PC-3 (cell line): ENCODE results near the gene PUS10. TPM values are rescaled to one million over a fixed set of nuclear protein-coding genes. Genes with fewer than 3 reads are reported as not detected.

ENCODE experiments used
- ATAC-seq: fragments of 200-7000 bp; cut with Tn5 transposase; 2 replicates; pipeline ENCODE4 v1.9.1; 2020; ENCODE audit warnings: mild to moderate bottlenecking, moderate library complexity
- BruUV-seq: library from RNA; stranded (reverse); fragments of 400-500 nt; replicated peaks from 2 replicates; lab custom pipeline; 2021; lab: Mats Ljungman, UMichigan
- CTCF ChIA-PET: fragments of 300-600 bp; sonication (Branson Sonifier 250); formaldehyde crosslinking; loops from one replicate; lab custom pipeline; 2022; ENCODE audit warnings: antibody characterized with exemption; lab: Charles Lee
- POLR2A ChIA-PET: fragments of 300-600 bp; sonication (Branson Sonifier 250); formaldehyde crosslinking; loops from one replicate; lab custom pipeline; 2022; ENCODE audit warnings: antibody characterized with exemption; ENCODE audit not compliant: unreplicated experiment; lab: Charles Lee
- DNase-seq: peaks from one replicate; pipeline ENCODE4 v3.0.0-alpha.2; 2015
- H2AFZ ChIP-seq: fragments of 300-600 bp; sonication (generic); 2 replicates; pipeline ENCODE4 v1.6.0; 2016; ENCODE audit warnings: antibody characterized with exemption, low read length
- H3F3A ChIP-seq: fragments of 300-600 bp; sonication (generic); one replicate; pipeline ENCODE4 v1.6.0; 2017; ENCODE audit warnings: antibody characterized with exemption, low read length, control low read depth, mild to moderate bottlenecking; ENCODE audit not compliant: unreplicated experiment
- H3K27ac ChIP-seq: fragments of 300-600 bp; sonication (generic); 2 replicates; pipeline ENCODE4 v1.5.1; 2016; ENCODE audit warnings: mild to moderate bottlenecking, low read length
- H3K27me3 ChIP-seq: fragments of 300-600 bp; sonication (generic); 2 replicates; pipeline ENCODE4 v1.6.1; 2016; ENCODE audit warnings: low read length, mixed read lengths
- H3K36me3 ChIP-seq: fragments of 300-600 bp; sonication (generic); 2 replicates; pipeline ENCODE4 v1.6.1; 2016; ENCODE audit warnings: low read depth, mixed run types, low read length, mixed read lengths
- H3K4me1 ChIP-seq: fragments of 300-600 bp; sonication (generic); 2 replicates; pipeline ENCODE4 v1.5.1; 2016; ENCODE audit warnings: low read length; ENCODE audit not compliant: insufficient read depth
- H3K4me2 ChIP-seq: fragments of 300-600 bp; sonication (generic); 2 replicates; pipeline ENCODE4 v1.6.0; 2016; ENCODE audit warnings: low read length
- H3K4me3 ChIP-seq: fragments of 300-600 bp; sonication (generic); 2 replicates; pipeline ENCODE4 v1.5.1; 2016; ENCODE audit warnings: mild to moderate bottlenecking, low read length, mixed read lengths
- H3K79me2 ChIP-seq: fragments of 300-600 bp; sonication (generic); 2 replicates; pipeline ENCODE4 v1.6.1; 2017; ENCODE audit warnings: low read length, mixed read lengths
- H3K9ac ChIP-seq: fragments of 300-600 bp; sonication (generic); 2 replicates; pipeline ENCODE4 v1.6.0; 2016; ENCODE audit warnings: mild to moderate bottlenecking, low read length
- H3K9me2 ChIP-seq: fragments of 300-600 bp; sonication (generic); replicated peaks from 2 replicates; pipeline ENCODE4 v1.6.1; 2016; ENCODE audit warnings: mixed run types, low read length, mixed read lengths
- H3K9me3 ChIP-seq: fragments of 300-600 bp; sonication (generic); 2 replicates; pipeline ENCODE4 v1.6.1; 2016; ENCODE audit warnings: low read length, mixed read lengths
- H4K20me1 ChIP-seq: fragments of 300-600 bp; sonication (generic); 2 replicates; pipeline ENCODE4 v1.6.1; 2016; ENCODE audit warnings: low read length, mixed read lengths
- EZH2 ChIP-seq: fragments of 300-600 bp; sonication (generic); IDR thresholded peaks from one replicate; pipeline ENCODE4 v1.6.1; 2017; ENCODE audit warnings: antibody characterized with exemption, mild to moderate bottlenecking, low read length; ENCODE audit not compliant: unreplicated experiment
- EZH2phosphoT487 ChIP-seq: fragments of 300-600 bp; sonication (generic); IDR thresholded peaks from 2 replicates; pipeline ENCODE4 v1.6.1; 2018; ENCODE audit warnings: mild to moderate bottlenecking, antibody characterized with exemption, low read length, borderline replicate concordance
- intact Hi-C: fragments of 100-400 bp; cut with micrococcal nuclease; formaldehyde crosslinking; loops from 2 replicates; pipeline ENCODE4 v1.9.0; 2023
- total RNA-seq: library from RNA; depleted of rRNA; stranded (reverse); fragments of >200 nt; gene quantifications from 2 replicates; pipeline ENCODE4 v1.2.3, GENCODE V29; 2014
- TF ChIP-seq, protein P1 (sequence below): fragments of 300-600 bp; sonication (generic); conservative IDR thresholded peaks from 2 replicates; pipeline ENCODE4 v1.5.1; 2017; ENCODE audit warnings: antibody characterized with exemption, low read depth, mild to moderate bottlenecking, low read length

The PUS10 gene
- total RNA-seq, 1 experiment from 2014 or later, result 3.6 TPM

DNA sequence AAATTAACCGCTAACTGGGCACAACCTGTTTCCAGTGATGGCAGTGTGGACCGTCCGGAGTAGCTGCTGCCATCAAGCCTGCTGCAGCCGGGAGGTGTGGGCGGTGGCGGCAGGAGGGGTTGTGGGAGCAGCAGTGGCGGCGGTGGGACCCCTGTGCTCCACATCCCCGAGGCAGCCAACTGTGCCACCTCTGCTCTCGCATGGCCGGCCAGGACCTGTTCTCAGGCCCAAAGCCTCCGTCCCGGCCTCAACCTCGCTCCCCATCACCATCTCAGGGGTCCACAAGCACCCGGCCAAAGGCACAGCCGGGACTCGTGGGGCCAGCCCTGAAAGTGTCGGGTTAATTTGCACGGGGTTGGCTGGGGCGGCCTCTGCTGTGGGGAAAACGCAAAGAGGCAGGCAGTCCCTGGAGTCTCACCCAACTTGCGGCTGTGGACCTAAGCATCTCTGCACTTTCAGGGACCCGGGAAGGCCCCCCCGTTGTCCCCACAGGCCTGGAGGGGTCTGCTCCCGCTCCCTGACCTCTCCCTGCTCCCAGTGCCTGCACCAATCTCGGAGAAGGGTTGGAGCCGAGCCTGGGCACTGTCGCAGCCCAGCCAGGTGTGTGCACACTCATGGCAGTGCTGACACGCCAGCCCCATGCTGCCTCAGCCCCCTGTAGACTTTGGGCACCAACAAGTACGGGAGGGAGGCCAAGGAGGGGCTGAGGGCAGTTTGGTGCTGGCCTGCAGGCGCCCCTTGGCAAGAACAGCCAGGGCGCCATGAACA, 45.0 kb downstream of the PUS10 start:
- CTCF ChIA-PET, result no interaction called here
- no peak overlapping the region for H2AFZ ChIP-seq
- no peak for ATAC-seq

DNA sequence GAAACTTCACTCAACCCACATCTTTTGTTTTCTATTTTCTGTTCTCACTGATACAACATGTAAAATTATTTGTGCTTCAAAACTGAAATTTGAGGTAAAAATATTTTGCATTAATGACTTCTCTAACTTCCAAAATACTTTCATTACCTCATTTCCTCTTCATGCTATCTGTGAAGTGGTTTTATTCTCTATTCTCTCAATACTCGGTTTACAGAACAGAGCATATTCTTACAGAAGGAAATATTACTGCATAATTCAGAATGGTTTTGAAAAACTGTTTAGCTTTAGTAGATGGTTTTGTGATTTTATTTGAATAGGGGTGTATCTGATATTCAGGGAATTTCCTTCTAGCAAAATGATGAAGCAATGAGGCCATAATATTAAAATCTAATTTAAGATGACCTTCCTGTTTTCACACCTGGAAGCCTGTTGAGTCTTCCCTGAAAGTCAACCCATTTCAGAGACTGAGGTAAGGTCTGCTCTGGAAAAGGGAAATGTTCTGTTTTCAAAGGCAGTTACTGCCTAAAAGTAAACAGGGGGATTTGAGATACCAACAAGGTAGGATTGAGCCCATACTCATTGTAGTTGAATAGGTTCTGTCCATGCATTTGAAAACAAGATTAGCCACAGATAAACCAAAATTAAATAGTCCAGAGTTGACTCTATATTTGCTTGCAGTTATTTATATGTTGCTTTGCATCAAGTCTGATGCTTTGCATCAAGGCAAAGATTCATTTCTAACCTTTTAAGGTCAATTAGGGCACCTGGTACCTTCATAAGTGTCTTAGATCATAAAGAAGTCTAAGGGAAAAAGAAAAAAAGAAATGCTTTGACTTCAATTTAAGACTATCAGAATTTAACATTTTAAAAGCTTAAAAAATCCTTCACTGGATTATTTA, 51.3 kb downstream of the PUS10 start:
- TF ChIP-seq EZH2 (no peak), EZH2phosphoT487 (no peak)
- TF ChIP-seq, protein P1, sequence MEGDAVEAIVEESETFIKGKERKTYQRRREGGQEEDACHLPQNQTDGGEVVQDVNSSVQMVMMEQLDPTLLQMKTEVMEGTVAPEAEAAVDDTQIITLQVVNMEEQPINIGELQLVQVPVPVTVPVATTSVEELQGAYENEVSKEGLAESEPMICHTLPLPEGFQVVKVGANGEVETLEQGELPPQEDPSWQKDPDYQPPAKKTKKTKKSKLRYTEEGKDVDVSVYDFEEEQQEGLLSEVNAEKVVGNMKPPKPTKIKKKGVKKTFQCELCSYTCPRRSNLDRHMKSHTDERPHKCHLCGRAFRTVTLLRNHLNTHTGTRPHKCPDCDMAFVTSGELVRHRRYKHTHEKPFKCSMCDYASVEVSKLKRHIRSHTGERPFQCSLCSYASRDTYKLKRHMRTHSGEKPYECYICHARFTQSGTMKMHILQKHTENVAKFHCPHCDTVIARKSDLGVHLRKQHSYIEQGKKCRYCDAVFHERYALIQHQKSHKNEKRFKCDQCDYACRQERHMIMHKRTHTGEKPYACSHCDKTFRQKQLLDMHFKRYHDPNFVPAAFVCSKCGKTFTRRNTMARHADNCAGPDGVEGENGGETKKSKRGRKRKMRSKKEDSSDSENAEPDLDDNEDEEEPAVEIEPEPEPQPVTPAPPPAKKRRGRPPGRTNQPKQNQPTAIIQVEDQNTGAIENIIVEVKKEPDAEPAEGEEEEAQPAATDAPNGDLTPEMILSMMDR, result no peak
- Histone ChIP-seq H3K27ac (no peak overlapping the region), H3K4me3 (no peak overlapping the region), H2AFZ (no peak overlapping the region), H3K9ac (no peak overlapping the region), H3K27me3 (no peaks in the 10 kb centered on the region), H3F3A (no peaks in the 10 kb centered on the region), H3K36me3 (no peaks in the 10 kb centered on the region), H3K9me3 (no peaks in the 10 kb centered on the region), H3K4me1 (peaks cover 4% of the 10 kb centered on the region), H3K9me2 (no peaks in the 10 kb centered on the region), H3K4me2 (no peak overlapping the region), H4K20me1 (no peaks in the 10 kb centered on the region), H3K79me2 (no peaks in the 10 kb centered on the region)
- ATAC-seq, result no peak
- no peak for DNase-seq
- intact Hi-C loops, result no loop called here
- ChIA-PET CTCF (no interaction called here), POLR2A (no interaction called here)
- BruUV-seq, result no TSS peak

More for the DNA sequence above, 45.0 kb downstream of the PUS10 start:
- Histone ChIP-seq H3K27ac (no peak overlapping the region), H3K27me3 (no peaks in the 10 kb centered on the region), H3K4me1 (no peaks in the 10 kb centered on the region), H3K9ac (no peak overlapping the region), H3K9me3 (no peaks in the 10 kb centered on the region), H3K36me3 (no peaks in the 10 kb centered on the region), H3F3A (no peaks in the 10 kb centered on the region), H3K4me3 (no peak overlapping the region), H3K9me2 (no peaks in the 10 kb centered on the region), H3K4me2 (no peak overlapping the region), H4K20me1 (no peaks in the 10 kb centered on the region), H3K79me2 (no peaks in the 10 kb centered on the region)
- intact Hi-C loops, result no loop called here
- no peak for TF ChIP-seq EZH2
- TF ChIP-seq, protein P1, result no peak
- no peak for TF ChIP-seq EZH2phosphoT487
- no peak for DNase-seq
- BruUV-seq, result no TSS peak
- POLR2A ChIA-PET, result no interaction called here

DNA sequence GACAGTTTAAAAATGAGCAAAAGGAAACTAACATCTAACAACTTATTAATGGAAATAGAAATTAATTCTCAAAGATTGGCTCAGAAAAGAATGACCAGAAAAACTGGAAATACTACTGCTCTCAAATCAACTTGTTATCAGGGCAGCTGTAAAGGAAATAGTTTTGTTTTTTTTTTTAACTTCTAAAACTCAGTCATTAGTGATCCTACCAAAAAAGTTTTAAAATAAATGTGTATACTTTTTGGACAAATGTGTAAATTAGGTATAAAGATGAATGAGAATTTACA, 52.6 kb downstream of the PUS10 start:
- no peaks in the 10 kb centered on the region for H4K20me1 ChIP-seq
- no peak overlapping the region for H3K27ac ChIP-seq
- ATAC-seq, result no peak
- H3K9me2 ChIP-seq, result no peaks in the 10 kb centered on the region
- H3F3A ChIP-seq, result peaks cover 6% of the 10 kb centered on the region
- H3K9ac ChIP-seq, result no peak overlapping the region
- intact Hi-C loops, result no loop called here
- H3K36me3 ChIP-seq, result no peaks in the 10 kb centered on the region
- no peak overlapping the region for H3K4me2 ChIP-seq
- no peaks in the 10 kb centered on the region for H3K27me3 ChIP-seq
- no peak overlapping the region for H3K4me3 ChIP-seq
- ChIA-PET POLR2A (no interaction called here), CTCF (no interaction called here)
- no peak for DNase-seq
- no peaks in the 10 kb centered on the region for H3K9me3 ChIP-seq
- BruUV-seq, result no TSS peak
- TF ChIP-seq EZH2 (no peak), EZH2phosphoT487 (no peak)
- TF ChIP-seq, protein P1, result no peak
- H3K79me2 ChIP-seq, result no peaks in the 10 kb centered on the region
- peaks cover 13% of the 10 kb centered on the region for H3K4me1 ChIP-seq
- H2AFZ ChIP-seq, result no peak overlapping the region
